Muscle of leg (tissue), 11 donors: ENCODE measurements around the gene PI16. TPM values are rescaled to one million over a fixed set of nuclear protein-coding genes. Genes with fewer than 3 reads are reported as not detected.
A peak's percentile ranks its signal among the peaks of the same experiment; 100 is the strongest.

Experiments used
- DNase-seq: peaks from one replicate; pipeline ENCODE4 v3.0.0; 2013
- H3K27ac ChIP-seq: one replicate; pipeline ENCODE4 v1.5.1; 2013; ENCODE audit warnings: mild to moderate bottlenecking, low read length, control low read depth
- H3K27me3 ChIP-seq: one replicate; pipeline ENCODE4 v1.6.1; 2013; ENCODE audit warnings: low read length; ENCODE audit not compliant: control insufficient read depth, insufficient read depth
- H3K36me3 ChIP-seq: one replicate; pipeline ENCODE4 v1.6.1; 2013; ENCODE audit warnings: low read length; ENCODE audit not compliant: control insufficient read depth, insufficient read depth
- H3K4me1 ChIP-seq: one replicate; pipeline ENCODE4 v1.6.1; 2013; ENCODE audit warnings: low read length; ENCODE audit not compliant: control insufficient read depth, insufficient read depth
- H3K4me3 ChIP-seq: one replicate; pipeline ENCODE4 v1.5.1; 2013; ENCODE audit warnings: low read length, control low read depth
- H3K9me3 ChIP-seq: replicated peaks from 2 replicates; pipeline ENCODE4 v1.6.1; 2013; ENCODE audit warnings: low read depth, low read length; ENCODE audit not compliant: control insufficient read depth
- WGBS: methylation state at CpG from one replicate; pipeline ENCODE4 v1.1.5; 2013; ENCODE audit warnings: missing lambda C conversion rate; ENCODE audit not compliant: insufficient coverage; 5-methylcytosine and 5-hydroxymethylcytosine counted together
- polyA plus RNA-seq, 8 donors: library from polyadenylated mRNA; unstranded; fragments of 120-200 nt; gene quantifications; one replicate each; pipeline versions ENCODE4 v1.2.1 to v1.2.3, GENCODE V29; 2013; ENCODE audit warnings: inconsistent platforms in 1 of 8, low replicate concordance in 1 of 8; ENCODE audit not compliant: insufficient read length in 8 of 8, insufficient read depth in 1 of 8
- total RNA-seq: library from RNA; stranded (reverse); fragments of 120-200 nt; gene quantifications from one replicate; pipeline ENCODE4 v1.2.4, GENCODE V29; 2013

PI16 gene
- total and polyA plus RNA-seq, 9 donors = 5.9 to 68.6 (median 27.5) TPM

DNA sequence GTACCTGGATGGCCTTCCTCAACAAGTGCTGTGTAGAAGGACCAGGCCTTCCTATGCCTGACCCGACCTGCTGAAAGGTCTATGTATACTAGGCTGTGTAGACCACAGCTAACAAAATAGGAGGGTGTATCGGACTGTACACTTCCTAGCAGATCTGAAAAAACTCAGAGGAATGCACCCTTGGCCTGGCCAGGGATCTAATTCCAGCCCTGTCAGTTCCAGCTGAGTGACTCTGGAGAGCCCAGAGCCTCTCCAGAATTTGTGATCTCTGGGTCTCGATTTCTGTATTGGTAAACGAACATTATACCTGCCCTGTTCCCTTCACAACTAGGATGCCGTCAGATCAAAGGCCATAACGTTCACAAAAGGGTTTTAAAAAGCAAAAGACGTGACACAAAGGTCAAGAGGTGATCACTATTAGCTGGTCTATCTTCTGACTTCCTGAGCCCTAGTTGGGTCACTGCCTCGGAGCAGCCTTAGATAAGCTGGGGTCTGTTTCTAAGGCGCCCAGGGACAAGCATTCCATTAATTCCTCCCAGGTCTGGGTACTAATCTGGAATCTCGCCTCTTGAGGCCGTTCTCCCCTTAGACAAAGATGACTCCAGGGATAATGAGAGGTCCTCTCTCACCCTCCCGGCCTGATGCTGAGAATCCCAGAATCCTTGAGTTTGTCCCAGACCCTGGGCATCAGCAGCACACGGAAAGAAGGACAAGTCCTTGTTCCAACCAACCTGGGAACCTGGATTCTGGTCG lies 17.6 kb downstream of the PI16 start:
- 77% methylated on average over 13 of the region's 14 CpGs for WGBS
- H3K9me3 ChIP-seq = no peaks in the 10 kb centered on the region
- no peak overlapping the region for H3K4me3 ChIP-seq
- peaks cover 3% of the 10 kb centered on the region for H3K4me1 ChIP-seq
- no peak overlapping the region for H3K27ac ChIP-seq
- H3K27me3 ChIP-seq = no peaks in the 10 kb centered on the region
- peaks cover 98% of the 10 kb centered on the region for H3K36me3 ChIP-seq
- DNase-seq = no peak

DNA sequence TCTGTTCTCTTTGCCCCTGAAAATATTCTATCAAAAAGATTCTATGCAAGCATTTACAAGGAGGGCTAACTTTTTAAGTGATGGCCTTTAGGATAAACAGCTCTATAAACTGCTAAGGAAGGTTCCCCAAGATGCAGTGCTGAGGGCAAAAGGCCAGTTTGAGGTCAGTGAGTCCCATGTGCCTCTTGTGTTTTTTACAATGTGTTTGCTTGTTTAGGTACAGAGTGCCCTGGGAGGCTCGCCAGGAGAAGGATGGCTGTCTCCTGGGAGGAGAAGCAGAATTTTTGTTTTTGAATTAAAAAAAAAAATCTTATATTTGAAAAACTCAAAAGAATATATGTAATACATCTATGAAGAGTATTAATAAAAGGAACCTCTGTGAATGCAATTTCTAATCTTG lies 18.7 kb downstream of the PI16 start:
- DNase-seq = no peak
- Histone ChIP-seq H3K4me1 (peaks cover 3% of the 10 kb centered on the region), H3K4me3 (no peak overlapping the region), H3K27me3 (no peaks in the 10 kb centered on the region), H3K27ac (no peak overlapping the region), H3K9me3 (no peaks in the 10 kb centered on the region), H3K36me3 (peaks cover 99% of the 10 kb centered on the region)
- WGBS = no CpG with 5 or more reads among the region's 1 CpG

DNA sequence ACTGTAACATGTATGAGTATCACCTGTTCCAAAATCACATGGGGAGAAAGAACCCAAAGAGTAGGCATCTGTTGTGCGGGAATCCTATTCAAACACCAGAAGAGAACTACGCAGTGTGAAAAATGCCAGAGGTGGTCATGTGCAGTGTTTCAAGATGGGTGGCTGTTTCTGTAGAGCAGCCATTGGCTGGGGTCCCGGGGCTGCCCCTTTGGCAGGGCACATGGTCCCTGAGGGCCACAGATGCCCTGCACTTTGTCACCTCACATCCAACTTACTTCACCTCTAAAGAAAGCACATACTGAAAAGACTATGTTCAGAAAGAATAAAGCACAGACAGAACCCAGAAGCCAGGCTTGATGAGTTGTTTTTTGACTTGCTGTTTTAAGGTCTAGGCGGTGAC lies 19.1 kb downstream of the PI16 start:
- H3K36me3 ChIP-seq = peaks cover 97% of the 10 kb centered on the region
- WGBS = 100% methylated on average over 2 of the region's 4 CpGs
- no peaks in the 10 kb centered on the region for H3K4me1 ChIP-seq
- no peak overlapping the region for H3K4me3 ChIP-seq
- no peak for DNase-seq
- H3K27ac ChIP-seq = no peak overlapping the region
- H3K27me3 ChIP-seq = no peaks in the 10 kb centered on the region
- no peaks in the 10 kb centered on the region for H3K9me3 ChIP-seq

DNA sequence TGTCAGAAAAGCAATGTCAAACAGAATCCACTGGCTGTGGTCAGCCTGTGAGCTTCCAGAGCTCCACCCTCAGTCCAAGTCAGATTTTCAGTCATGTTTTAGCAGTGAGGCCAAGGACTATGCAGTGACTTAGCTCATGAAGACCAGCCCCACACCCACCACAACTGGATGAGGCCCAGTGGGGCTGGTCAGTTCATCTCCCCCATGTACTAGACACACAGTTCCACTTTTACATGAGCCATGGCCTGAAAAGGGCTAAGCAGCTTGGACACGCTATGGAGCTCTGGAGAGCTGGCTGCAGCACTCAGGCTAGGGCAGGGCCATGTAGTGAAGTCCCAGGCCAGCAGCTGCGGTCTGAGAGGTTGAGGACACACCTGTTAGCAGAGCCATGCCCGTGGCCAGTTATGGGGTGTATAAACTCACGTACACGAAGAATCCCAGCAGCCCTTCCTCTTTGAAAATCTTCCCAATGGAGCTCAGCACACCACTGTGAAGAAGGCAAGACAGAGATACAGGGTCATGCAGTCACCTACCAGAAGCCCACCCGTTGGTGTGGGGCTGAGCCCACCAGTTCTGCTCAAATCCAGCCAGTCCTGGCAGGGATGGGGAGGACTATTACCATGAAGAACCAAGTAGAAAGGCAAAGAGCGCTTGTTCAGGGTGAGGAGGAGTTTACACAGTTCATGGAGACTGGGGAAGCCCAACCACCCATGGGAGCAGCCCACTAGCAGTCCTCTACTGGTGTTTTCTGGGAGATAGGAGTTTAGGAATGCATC lies 20.9 kb downstream of the PI16 start:
- H3K4me3 ChIP-seq = no peak overlapping the region
- no peak overlapping the region for H3K27ac ChIP-seq
- H3K36me3 ChIP-seq = peaks cover 86% of the 10 kb centered on the region
- H3K27me3 ChIP-seq = no peaks in the 10 kb centered on the region
- 88% methylated on average over 5 of the region's 7 CpGs for WGBS
- DNase-seq = no peak
- H3K4me1 ChIP-seq = peaks cover 14% of the 10 kb centered on the region
- H3K9me3 ChIP-seq = no peaks in the 10 kb centered on the region

DNA sequence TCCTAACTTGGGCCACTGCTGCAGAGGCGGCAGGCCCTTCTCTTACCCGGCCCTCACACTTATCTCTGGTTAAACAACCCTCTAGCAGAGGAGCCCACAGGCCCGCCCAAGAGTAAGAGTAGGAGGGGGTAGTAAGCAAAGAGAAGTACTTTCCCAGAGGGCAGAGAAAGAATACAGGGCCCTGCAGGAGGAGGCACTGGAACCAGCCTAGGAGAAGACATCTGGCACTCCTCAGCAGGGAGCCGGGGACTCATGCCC lies 21.4 kb downstream of the PI16 start:
- WGBS = 86% methylated on average over 1 of the region's 4 CpGs
- H3K27me3 ChIP-seq = no peaks in the 10 kb centered on the region

DNA sequence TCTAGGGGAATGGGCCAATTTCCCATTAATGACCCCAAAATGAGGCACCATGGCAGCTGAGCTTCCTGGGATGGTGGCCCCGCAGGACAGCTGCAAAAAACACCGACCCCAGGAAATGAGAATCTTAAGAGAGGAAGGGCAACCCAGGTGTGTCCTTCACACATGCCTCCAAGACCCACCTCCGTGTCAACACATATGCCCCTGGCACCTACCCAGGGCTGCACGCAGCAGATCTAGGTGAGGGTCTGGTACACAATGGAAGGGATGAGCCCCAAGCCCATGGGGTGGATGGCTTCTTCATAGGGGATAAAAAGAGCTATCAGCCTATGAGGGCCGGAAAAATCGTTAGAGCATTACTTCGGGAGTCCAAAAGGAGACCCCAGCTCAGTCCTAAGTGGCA lies 22.0 kb downstream of the PI16 start:
- H3K4me1 ChIP-seq = peaks cover 24% of the 10 kb centered on the region
- 82% methylated on average over 4 of the region's 7 CpGs for WGBS

More for the DNA sequence above, 21.4 kb downstream of the PI16 start:
- no peak for DNase-seq
- no peak overlapping the region for H3K4me3 ChIP-seq
- no peak overlapping the region for H3K27ac ChIP-seq
- H3K9me3 ChIP-seq = no peaks in the 10 kb centered on the region
- H3K4me1 ChIP-seq = peaks cover 19% of the 10 kb centered on the region
- H3K36me3 ChIP-seq = peaks cover 84% of the 10 kb centered on the region

DNA sequence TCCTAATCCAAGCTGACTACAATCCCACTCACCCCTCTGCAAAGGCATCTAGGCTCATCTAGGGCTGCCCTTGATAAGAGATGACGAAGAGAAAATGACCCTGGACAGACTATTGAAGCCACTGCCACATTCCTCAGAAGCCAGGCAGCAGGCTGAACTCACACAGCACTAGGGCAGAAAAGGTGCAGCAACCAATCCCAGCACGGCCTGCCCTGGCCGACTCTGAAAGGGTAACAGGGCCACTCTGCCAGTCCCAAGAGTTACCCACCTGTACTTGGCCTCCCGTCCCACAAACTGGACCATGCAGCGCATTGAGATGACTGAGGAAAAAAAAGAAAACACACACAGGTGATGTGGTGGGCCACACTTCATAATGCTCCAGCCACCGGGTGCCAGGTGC lies 22.4 kb downstream of the PI16 start:
- no peak for DNase-seq
- H3K27me3 ChIP-seq = no peaks in the 10 kb centered on the region
- H3K9me3 ChIP-seq = no peaks in the 10 kb centered on the region
- 93% methylated on average over 5 of the region's 6 CpGs for WGBS
- H3K36me3 ChIP-seq = peaks cover 74% of the 10 kb centered on the region
- H3K4me1 ChIP-seq = peaks cover 25% of the 10 kb centered on the region
- H3K4me3 ChIP-seq = no peak overlapping the region
- H3K27ac ChIP-seq = no peak overlapping the region

More for the DNA sequence above, 22.0 kb downstream of the PI16 start:
- Histone ChIP-seq H3K27ac (no peak overlapping the region), H3K27me3 (no peaks in the 10 kb centered on the region), H3K36me3 (peaks cover 78% of the 10 kb centered on the region), H3K9me3 (no peaks in the 10 kb centered on the region), H3K4me3 (no peak overlapping the region)
- no peak for DNase-seq

DNA sequence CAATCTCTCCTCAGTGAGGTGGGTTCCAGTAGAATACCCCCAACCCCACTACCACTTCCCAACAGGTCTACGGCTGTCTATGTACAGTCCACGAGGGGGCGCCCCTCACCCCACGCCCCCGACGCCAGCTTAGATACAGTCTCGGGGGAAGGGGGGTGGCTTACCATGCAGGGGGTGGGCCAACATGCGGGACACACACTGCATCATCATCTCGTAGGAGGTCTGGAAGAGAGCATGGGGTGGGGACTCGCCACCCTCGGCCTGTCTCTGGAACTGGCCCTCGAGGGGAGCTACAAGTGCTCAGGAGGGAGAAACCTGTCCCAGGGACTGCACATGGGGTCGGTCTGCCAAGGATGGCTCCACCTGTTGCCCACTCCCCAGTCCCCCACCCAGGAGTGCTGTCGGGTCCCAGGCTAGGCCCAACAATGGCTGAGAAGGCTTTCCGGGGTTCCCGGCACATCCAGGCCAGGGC lies 23.0 kb downstream of the PI16 start:
- H3K9me3 ChIP-seq = no peaks in the 10 kb centered on the region
- H3K27me3 ChIP-seq = no peaks in the 10 kb centered on the region
- H3K27ac ChIP-seq = no peak overlapping the region
- peaks cover 68% of the 10 kb centered on the region for H3K36me3 ChIP-seq
- no peak overlapping the region for H3K4me3 ChIP-seq
- 76% methylated on average over 7 of the region's 16 CpGs for WGBS
- H3K4me1 ChIP-seq = peaks cover 25% of the 10 kb centered on the region
- DNase-seq = no peak

DNA sequence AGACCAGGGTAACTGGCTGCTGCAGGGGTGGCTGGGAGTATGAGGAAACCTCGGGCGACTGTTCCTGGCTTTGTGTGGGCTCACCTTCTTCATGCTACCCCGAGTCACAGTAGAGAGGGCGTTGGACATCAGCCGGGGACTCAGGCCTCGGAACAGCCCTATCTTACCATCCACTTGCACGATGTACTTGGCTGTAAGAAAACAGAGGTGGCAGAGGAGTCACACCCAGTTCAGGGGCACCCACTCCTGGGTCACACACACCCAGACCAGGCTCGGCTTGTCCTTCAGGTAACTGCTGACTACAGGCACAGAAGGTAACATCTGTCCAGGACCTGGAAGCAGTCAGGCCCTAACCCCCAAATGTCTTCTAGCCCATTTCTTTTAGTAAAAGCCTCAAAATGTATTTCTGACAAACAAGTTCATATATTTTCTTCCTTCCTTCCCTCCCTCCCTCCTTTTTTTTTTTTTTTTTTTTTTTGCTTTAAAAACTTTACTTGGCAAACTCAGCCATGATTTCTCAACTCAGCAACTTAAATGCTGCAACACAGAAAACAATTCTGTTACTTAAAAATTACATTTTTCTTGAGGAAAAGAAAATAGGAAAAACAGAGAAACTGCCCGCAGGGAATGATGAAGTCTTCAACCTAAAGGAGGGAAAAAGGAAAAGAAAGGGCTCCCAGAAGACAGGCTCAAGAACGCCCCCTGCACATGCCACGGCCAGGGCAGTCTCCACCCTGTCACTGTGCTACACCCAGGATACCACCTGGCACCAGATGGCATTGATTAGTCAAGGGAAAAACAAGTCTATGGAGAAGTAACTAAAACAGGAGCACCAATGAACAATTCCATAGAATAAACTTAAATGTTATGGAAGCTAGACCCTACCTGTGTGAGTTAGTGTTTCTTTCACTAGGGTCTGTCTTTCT lies 24.1 kb downstream of the PI16 start:
- H3K9me3 ChIP-seq = no peaks in the 10 kb centered on the region
- peaks cover 59% of the 10 kb centered on the region for H3K36me3 ChIP-seq
- 79% methylated on average over 4 of the region's 11 CpGs for WGBS
- no peak for DNase-seq
- peaks cover 35% of the 10 kb centered on the region for H3K4me1 ChIP-seq
- H3K27ac ChIP-seq = no peak overlapping the region
- H3K4me3 ChIP-seq = no peak overlapping the region
- no peaks in the 10 kb centered on the region for H3K27me3 ChIP-seq

DNA sequence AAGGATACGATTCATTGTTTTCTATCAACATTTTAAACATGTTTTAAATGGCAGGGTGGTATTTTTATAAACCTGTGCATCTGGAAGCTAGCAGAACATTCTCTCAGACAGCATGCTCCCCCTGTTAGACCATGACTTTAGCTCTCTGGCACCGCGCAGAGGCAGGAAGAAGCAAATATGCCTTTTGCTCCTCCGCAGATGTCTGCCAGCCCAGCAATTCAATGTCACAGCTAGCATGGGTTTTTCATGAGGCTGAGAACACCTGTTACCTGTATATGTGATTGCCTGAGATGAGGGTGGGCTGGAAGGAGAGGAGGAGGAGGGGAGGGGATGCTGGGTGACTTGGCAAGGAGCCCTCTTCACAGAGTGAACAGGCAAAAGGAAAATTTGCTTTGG lies 24.8 kb downstream of the PI16 start:
- Histone ChIP-seq H3K9me3 (no peaks in the 10 kb centered on the region), H3K27ac (peak overlapping the region; percentile 76), H3K27me3 (no peaks in the 10 kb centered on the region), H3K4me3 (no peak overlapping the region), H3K4me1 (peaks cover 41% of the 10 kb centered on the region), H3K36me3 (peaks cover 52% of the 10 kb centered on the region)
- peak; percentile 89 for DNase-seq
- WGBS = 0% methylated on average over 1 of the region's 4 CpGs
